HepG2 (cell line): ENCODE results near the gene TOB1. TPM values are rescaled to one million over a fixed set of nuclear protein-coding genes. Genes with fewer than 3 reads are reported as not detected.

Experiments
- ARID2 ChIP-seq: sonication (generic); formaldehyde crosslinking; IDR thresholded peaks from 2 replicates; pipeline ENCODE4 v1.8.1; 2022; ENCODE audit warnings: mild to moderate bottlenecking, missing genetic modification reagents, borderline replicate concordance
- DNMT1 ChIP-seq: sonication (generic); formaldehyde crosslinking; IDR thresholded peaks from 2 replicates; pipeline ENCODE4 v1.5.1; 2020; ENCODE audit warnings: mild to moderate bottlenecking, missing genetic modification reagents
- EP300 ChIP-seq, 3 experiments: sonication (generic) in 1 of 3; formaldehyde crosslinking in 1 of 3; IDR thresholded peaks; 2 replicates each; pipeline versions ENCODE4 v1.5.1 to v1.6.1; 2011 to 2020; ENCODE audit warnings: low read depth in 2 of 3, low read length in 2 of 3, borderline replicate concordance in 1 of 3, improper control_type of control experiment in 1 of 3, mild to moderate bottlenecking in 1 of 3, missing genetic modification reagents in 1 of 3, moderate library complexity in 1 of 3
- FOXK2 ChIP-seq: fragments of 450-650 bp; IDR thresholded peaks from 2 replicates; pipeline ENCODE4 v1.6.1; 2016
- GPN1 ChIP-seq: sonication (generic); formaldehyde crosslinking; IDR thresholded peaks from 2 replicates; pipeline ENCODE4 v1.5.1; 2020; ENCODE audit warnings: missing genetic modification reagents, borderline replicate concordance
- NR3C1 ChIP-seq: sonication (generic); formaldehyde crosslinking; IDR thresholded peaks from 2 replicates; pipeline ENCODE4 v1.4.0; 2020; ENCODE audit warnings: missing genetic modification reagents
- PAX8 ChIP-seq: sonication (generic); formaldehyde crosslinking; IDR thresholded peaks from 2 replicates; pipeline ENCODE4 v1.8.0; 2022; ENCODE audit warnings: mild to moderate bottlenecking, missing genetic modification reagents, borderline replicate concordance
- PRDM4 ChIP-seq: sonication (generic); formaldehyde crosslinking; IDR thresholded peaks from 2 replicates; pipeline ENCODE4 v1.9.0; 2021; ENCODE audit warnings: missing genetic modification reagents, borderline replicate concordance
- SIN3B ChIP-seq: fragments of 150-350 bp; IDR thresholded peaks from 2 replicates; pipeline ENCODE4 v1.6.1; 2014; ENCODE audit warnings: low read length
- SOX13 ChIP-seq, 3 experiments: fragments of 450-650 bp in 1 of 3; sonication (generic) in 1 of 3; formaldehyde crosslinking in 1 of 3; IDR thresholded peaks in 2 of 3; conservative IDR thresholded peaks in 1 of 3; 2 replicates each; pipeline versions ENCODE4 v1.5.0 to v1.6.1; 2016 to 2020; ENCODE audit warnings: antibody characterized with exemption in 1 of 3, mild to moderate bottlenecking in 1 of 3, missing compliant biosample characterization in 1 of 3, missing genetic modification reagents in 1 of 3, moderate library complexity in 1 of 3
- TCF12 ChIP-seq, 2 experiments: fragments of 450-650 bp in 1 of 2; sonication (generic) in 1 of 2; formaldehyde crosslinking in 1 of 2; IDR thresholded peaks; 2 replicates each; pipeline versions ENCODE4 v1.6.1 to v1.8.0; 2017 to 2022; ENCODE audit warnings: antibody characterized with exemption in 1 of 2, mild to moderate bottlenecking in 1 of 2, missing genetic modification reagents in 1 of 2, moderate library complexity in 1 of 2
- ZBTB20 ChIP-seq: sonication (generic); formaldehyde crosslinking; IDR thresholded peaks from 2 replicates; pipeline ENCODE4 v1.8.1; 2023; ENCODE audit warnings: missing genetic modification reagents, low read depth, mild to moderate bottlenecking, borderline replicate concordance
- ZNF543 ChIP-seq: sonication (generic); formaldehyde crosslinking; IDR thresholded peaks from 2 replicates; pipeline ENCODE4 v1.4.0; 2020; ENCODE audit warnings: mild to moderate bottlenecking, missing genetic modification reagents
- ZNF614 ChIP-seq: IDR thresholded peaks from 2 replicates; pipeline ENCODE4 v1.6.1; 2018; ENCODE audit warnings: missing biosample characterization, missing genetic modification reagents, inconsistent platforms, borderline replicate concordance
- ZSCAN22 ChIP-seq: sonication (generic); formaldehyde crosslinking; IDR thresholded peaks from 2 replicates; pipeline ENCODE4 v1.4.0; 2020; ENCODE audit warnings: mild to moderate bottlenecking, missing genetic modification reagents
- polyA plus RNA-seq, 8 experiments: library from polyadenylated mRNA; depleted of rRNA in 3 of 8; stranded (reverse) in 7 of 8; unstranded in 1 of 8; fragments of >200 nt; fragmentation: Illumina TruSeq in 4 of 8; extraction: Trizol in 4 of 8; gene quantifications; 2 replicates each; pipeline versions ENCODE4 v1.2.1 to v1.2.3, GENCODE V29; 2011 to 2016; ENCODE audit warnings: low read depth in 4 of 8, missing spikeins in 1 of 8, mixed read lengths in 1 of 8; ENCODE audit not compliant: insufficient read depth in 1 of 8
- total RNA-seq, 5 experiments: library from RNA; depleted of rRNA; stranded (reverse); fragments of >200 nt; fragmentation: Illumina TruSeq; extraction: Trizol; gene quantifications; 2 replicates each; pipeline ENCODE4 v1.2.3, GENCODE V29; 2016; ENCODE audit warnings: low read depth in 1 of 5
- TF ChIP-seq, protein P1 (sequence below): sonication (generic); formaldehyde crosslinking; IDR thresholded peaks from 2 replicates; pipeline ENCODE4 v1.5.0; 2020; ENCODE audit warnings: mild to moderate bottlenecking, missing genetic modification reagents
- TF ChIP-seq, protein P2 (sequence below): sonication (generic); formaldehyde crosslinking; IDR thresholded peaks from 2 replicates; pipeline ENCODE4 v1.4.0; 2020; ENCODE audit warnings: missing genetic modification reagents
- TF ChIP-seq, protein P3 (sequence below): sonication (generic); formaldehyde crosslinking; IDR thresholded peaks from 2 replicates; pipeline ENCODE4 v1.5.1; 2020; ENCODE audit warnings: mild to moderate bottlenecking, missing genetic modification reagents, borderline replicate concordance

Gene TOB1
- total and polyA plus RNA-seq, 2 of the 13 experiments (the other 11 are each of a cell fraction or from before 2014, with no cell fraction given): 21.9 to 57.7 TPM

- TF ChIP-seq, protein P1, sequence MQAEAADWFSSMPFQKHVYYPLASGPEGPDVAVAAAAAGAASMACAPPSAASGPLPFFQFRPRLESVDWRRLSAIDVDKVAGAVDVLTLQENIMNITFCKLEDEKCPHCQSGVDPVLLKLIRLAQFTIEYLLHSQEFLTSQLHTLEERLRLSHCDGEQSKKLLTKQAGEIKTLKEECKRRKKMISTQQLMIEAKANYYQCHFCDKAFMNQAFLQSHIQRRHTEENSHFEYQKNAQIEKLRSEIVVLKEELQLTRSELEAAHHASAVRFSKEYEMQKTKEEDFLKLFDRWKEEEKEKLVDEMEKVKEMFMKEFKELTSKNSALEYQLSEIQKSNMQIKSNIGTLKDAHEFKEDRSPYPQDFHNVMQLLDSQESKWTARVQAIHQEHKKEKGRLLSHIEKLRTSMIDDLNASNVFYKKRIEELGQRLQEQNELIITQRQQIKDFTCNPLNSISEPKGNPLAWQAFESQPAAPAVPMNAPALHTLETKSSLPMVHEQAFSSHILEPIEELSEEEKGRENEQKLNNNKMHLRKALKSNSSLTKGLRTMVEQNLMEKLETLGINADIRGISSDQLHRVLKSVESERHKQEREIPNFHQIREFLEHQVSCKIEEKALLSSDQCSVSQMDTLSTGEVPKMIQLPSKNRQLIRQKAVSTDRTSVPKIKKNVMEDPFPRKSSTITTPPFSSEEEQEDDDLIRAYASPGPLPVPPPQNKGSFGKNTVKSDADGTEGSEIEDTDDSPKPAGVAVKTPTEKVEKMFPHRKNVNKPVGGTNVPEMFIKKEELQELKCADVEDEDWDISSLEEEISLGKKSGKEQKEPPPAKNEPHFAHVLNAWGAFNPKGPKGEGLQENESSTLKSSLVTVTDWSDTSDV (CRISPR knock-in tag): no peak
- TF ChIP-seq SOX13 (IDR thresholded peaks at IDR 0.05) (peak; percentile 31; the same call in 1 of the 2 replicates), SOX13 (CRISPR knock-in tag; conservative IDR thresholded peaks at IDR 0.05 in 1 of 2, IDR thresholded peaks at IDR 0.05 in 1 of 2) (peak in 1 of 2 experiments; percentile 96; a peak in 2 of 4 replicates), SIN3B (no peak), EP300 (IDR thresholded peaks at IDR 0.05; ENCODE audit: low read depth in 2 of 2, low read length in 2 of 2) (peak; percentile 32 to 70; a peak in 2 of 4 replicates), EP300 (CRISPR knock-in tag; IDR thresholded peaks at IDR 0.05; ENCODE audit: borderline replicate concordance) (peak; percentile 58; the same call in 1 of the 2 replicates), TCF12 (IDR thresholded peaks at IDR 0.05) (no peak), TCF12 (CRISPR knock-in tag; IDR thresholded peaks at IDR 0.05) (peak; percentile 69; the same call in 1 of the 2 replicates), ARID2 (CRISPR knock-in tag) (peak; percentile 99), PAX8 (CRISPR knock-in tag) (peak; percentile 12; the same call in 1 of the 2 replicates), GPN1 (CRISPR knock-in tag) (no peak), DNMT1 (CRISPR knock-in tag) (no peak; the same call in 1 of the 2 replicates), PRDM4 (no peak), ZBTB20 (CRISPR knock-in tag) (peak; percentile 84; the same call in 1 of the 2 replicates), ZNF543 (CRISPR knock-in tag) (peak; percentile 80), ZSCAN22 (no peak), ZNF614 (peak; percentile 93; the same call in 1 of the 2 replicates), NR3C1 (CRISPR knock-in tag) (no peak), FOXK2 (no peak)
- TF ChIP-seq, protein P2, sequence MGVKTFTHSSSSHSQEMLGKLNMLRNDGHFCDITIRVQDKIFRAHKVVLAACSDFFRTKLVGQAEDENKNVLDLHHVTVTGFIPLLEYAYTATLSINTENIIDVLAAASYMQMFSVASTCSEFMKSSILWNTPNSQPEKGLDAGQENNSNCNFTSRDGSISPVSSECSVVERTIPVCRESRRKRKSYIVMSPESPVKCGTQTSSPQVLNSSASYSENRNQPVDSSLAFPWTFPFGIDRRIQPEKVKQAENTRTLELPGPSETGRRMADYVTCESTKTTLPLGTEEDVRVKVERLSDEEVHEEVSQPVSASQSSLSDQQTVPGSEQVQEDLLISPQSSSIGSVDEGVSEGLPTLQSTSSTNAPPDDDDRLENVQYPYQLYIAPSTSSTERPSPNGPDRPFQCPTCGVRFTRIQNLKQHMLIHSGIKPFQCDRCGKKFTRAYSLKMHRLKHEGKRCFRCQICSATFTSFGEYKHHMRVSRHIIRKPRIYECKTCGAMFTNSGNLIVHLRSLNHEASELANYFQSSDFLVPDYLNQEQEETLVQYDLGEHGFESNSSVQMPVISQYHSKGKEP: 0 out of 2 replicates have a peak, but pooled peaks have one; percentile 35
- TF ChIP-seq, protein P3, sequence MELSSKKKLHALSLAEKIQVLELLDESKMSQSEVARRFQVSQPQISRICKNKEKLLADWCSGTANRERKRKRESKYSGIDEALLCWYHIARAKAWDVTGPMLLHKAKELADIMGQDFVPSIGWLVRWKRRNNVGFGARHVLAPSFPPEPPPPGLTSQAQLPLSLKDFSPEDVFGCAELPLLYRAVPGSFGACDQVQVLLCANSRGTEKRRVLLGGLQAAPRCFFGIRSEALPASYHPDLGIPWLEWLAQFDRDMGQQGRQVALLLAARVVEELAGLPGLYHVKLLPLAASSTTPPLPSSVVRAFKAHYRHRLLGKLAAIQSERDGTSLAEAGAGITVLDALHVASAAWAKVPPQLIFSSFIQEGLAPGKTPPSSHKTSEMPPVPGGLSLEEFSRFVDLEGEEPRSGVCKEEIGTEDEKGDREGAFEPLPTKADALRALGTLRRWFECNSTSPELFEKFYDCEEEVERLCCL: no peak
Measured at GRCh38 chr17:50908860-50909764, 43.0 kb upstream of the TOB1 start (continued).
